Measurements from ENCODE around the gene DYNC1LI1. TPM values are rescaled to one million over a fixed set of nuclear protein-coding genes. Genes with fewer than 3 reads are reported as not detected.

Gene DYNC1LI1
- polyA plus RNA-seq, 1 donor from 2014 or later = 94.5 TPM

GRCh38 chr3:32495085-32495484 lies 75.6 kb downstream of the DYNC1LI1 start:
- Histone ChIP-seq H3K79me2 (replicated peaks; ENCODE audit: insufficient read depth, low read length) (peaks cover 12% of the 10 kb centered on the region), H3K27me3 (ENCODE audit: insufficient read depth, low read depth, low read length) (no peaks in the 10 kb centered on the region), H3K4me3 (ENCODE audit: low read length) (no peak overlapping the region), H3K36me3 (ENCODE audit: insufficient read depth, low read length) (no peaks in the 10 kb centered on the region), H3K4me2 (ENCODE audit: low read length) (no peak overlapping the region), H2AFZ (ENCODE audit: low read depth, low read length) (no peak overlapping the region), H3F3A (ENCODE audit: insufficient read depth, low read length, poor library complexity, severe bottlenecking) (no peaks in the 10 kb centered on the region), H3K27ac (ENCODE audit: low read length) (no peak overlapping the region), H3K9me3 (ENCODE audit: low read length) (no peaks in the 10 kb centered on the region), H4K20me1 (ENCODE audit: insufficient read depth) (no peaks in the 10 kb centered on the region), H3K9me2 (ENCODE audit: insufficient read depth, low read length) (no peaks in the 10 kb centered on the region), H3K9ac (ENCODE audit: low read length) (no peak overlapping the region)
- no peak for TF ChIP-seq POLR2AphosphoS5 (IDR thresholded peaks at IDR 0.05)
- no peak for TF ChIP-seq SMC3 (conservative IDR thresholded peaks at IDR 0.05; ENCODE audit: poor library complexity)
- TF ChIP-seq EZH2 (IDR thresholded peaks at IDR 0.05; ENCODE audit: borderline replicate concordance, insufficient read depth, low read length, poor library complexity, severe bottlenecking) = no peak
- no peak for TF ChIP-seq MXI1 (conservative IDR thresholded peaks at IDR 0.05; ENCODE audit: poor library complexity, severe bottlenecking)
- no peak for TF ChIP-seq EP300 (conservative IDR thresholded peaks at IDR 0.05; ENCODE audit: poor library complexity, severe bottlenecking)
- no peak for TF ChIP-seq REST (IDR thresholded peaks at IDR 0.05; ENCODE audit: borderline replicate concordance)
- no peak for TF ChIP-seq CTCF (IDR thresholded peaks at IDR 0.05; ENCODE audit: poor library complexity, severe bottlenecking)
- no peak for TF ChIP-seq RAD21 (conservative IDR thresholded peaks at IDR 0.05)
- no peak for TF ChIP-seq TAF1 (IDR thresholded peaks at IDR 0.05; ENCODE audit: low read depth)

GRCh38 chr3:32493437-32494414 lies 76.9 kb downstream of the DYNC1LI1 start:
- Histone ChIP-seq H3K27ac (ENCODE audit: low read length) (no peak overlapping the region), H3F3A (ENCODE audit: insufficient read depth, low read length, poor library complexity, severe bottlenecking) (no peaks in the 10 kb centered on the region), H3K9me3 (ENCODE audit: low read length) (no peaks in the 10 kb centered on the region), H3K36me3 (ENCODE audit: insufficient read depth, low read length) (no peaks in the 10 kb centered on the region), H3K27me3 (ENCODE audit: insufficient read depth, low read depth, low read length) (no peaks in the 10 kb centered on the region), H3K9me2 (ENCODE audit: insufficient read depth, low read length) (no peaks in the 10 kb centered on the region), H3K4me3 (ENCODE audit: low read length) (no peak overlapping the region), H3K9ac (ENCODE audit: low read length) (no peak overlapping the region), H3K4me2 (ENCODE audit: low read length) (no peak overlapping the region), H2AFZ (ENCODE audit: low read depth, low read length) (no peak overlapping the region), H4K20me1 (ENCODE audit: insufficient read depth) (no peaks in the 10 kb centered on the region), H3K79me2 (replicated peaks; ENCODE audit: insufficient read depth, low read length) (peaks cover 6% of the 10 kb centered on the region)
- no peak for TF ChIP-seq SMC3 (conservative IDR thresholded peaks at IDR 0.05; ENCODE audit: poor library complexity)
- TF ChIP-seq TAF1 (IDR thresholded peaks at IDR 0.05; ENCODE audit: low read depth) = no peak
- TF ChIP-seq CTCF (IDR thresholded peaks at IDR 0.05; ENCODE audit: poor library complexity, severe bottlenecking) = no peak
- TF ChIP-seq MXI1 (conservative IDR thresholded peaks at IDR 0.05; ENCODE audit: poor library complexity, severe bottlenecking) = no peak
- no peak for TF ChIP-seq RAD21 (conservative IDR thresholded peaks at IDR 0.05)
- TF ChIP-seq REST (IDR thresholded peaks at IDR 0.05; ENCODE audit: borderline replicate concordance) = no peak
- TF ChIP-seq EZH2 (IDR thresholded peaks at IDR 0.05; ENCODE audit: borderline replicate concordance, insufficient read depth, low read length, poor library complexity, severe bottlenecking) = no peak
- TF ChIP-seq POLR2AphosphoS5 (IDR thresholded peaks at IDR 0.05) = no peak
- TF ChIP-seq EP300 (conservative IDR thresholded peaks at IDR 0.05; ENCODE audit: poor library complexity, severe bottlenecking) = no peak

Data from neural cell (in vitro differentiated cells).